Fibroblast of lung (primary cell): ENCODE data around the gene PRKCA. TPM values are rescaled to one million over a fixed set of nuclear protein-coding genes. Genes with fewer than 3 reads are reported as not detected.

Experiments
- DNase-seq, 2 donors: peaks; one replicate each; pipeline versions ENCODE4 v3.0.0 to v3.0.0-alpha.2; 2010; ENCODE audit warnings: low read depth in 2 of 2
- H2AFZ ChIP-seq: 2 replicates; pipeline ENCODE4 v1.5.1; 2012; ENCODE audit warnings: low read length, control low read depth, inconsistent platforms
- H3K27ac ChIP-seq: 2 replicates; pipeline ENCODE4 v1.5.1; 2011; ENCODE audit warnings: low read length, control low read depth; ENCODE audit not compliant: insufficient read depth
- H3K27me3 ChIP-seq: 2 replicates; pipeline ENCODE4 v1.5.1; 2011; ENCODE audit warnings: mild to moderate bottlenecking, low read length; ENCODE audit not compliant: control insufficient read depth, insufficient read depth
- H3K36me3 ChIP-seq: 2 replicates; pipeline ENCODE4 v1.5.1; 2011; ENCODE audit warnings: low read length; ENCODE audit not compliant: control insufficient read depth, insufficient read depth
- H3K4me1 ChIP-seq: 2 replicates; pipeline ENCODE4 v1.5.1; 2011; ENCODE audit warnings: low read length; ENCODE audit not compliant: control insufficient read depth, insufficient read depth; ENCODE audit errors: extremely low read depth
- H3K4me2 ChIP-seq: 2 replicates; pipeline ENCODE4 v1.5.1; 2011; ENCODE audit warnings: low read length, control low read depth; ENCODE audit not compliant: insufficient read depth; ENCODE audit errors: extremely low read depth
- H3K4me3 ChIP-seq, 4 experiments: fragments of 200-600 bp in 1 of 4; sonication (generic) in 1 of 4; replicated peaks in 1 of 4; 2 replicates each; pipeline ENCODE4 v1.5.1; 2011 to 2016; ENCODE audit warnings: low read length in 4 of 4, low read depth in 3 of 4, mild to moderate bottlenecking in 3 of 4, control low read depth in 2 of 4, inconsistent platforms in 1 of 4, mixed read lengths in 1 of 4; ENCODE audit not compliant: insufficient read depth in 1 of 4; ENCODE audit errors: control extremely low read depth in 1 of 4
- H3K79me2 ChIP-seq: 2 replicates; pipeline ENCODE4 v1.5.1; 2012; ENCODE audit warnings: mild to moderate bottlenecking, low read length, inconsistent platforms; ENCODE audit not compliant: control insufficient read depth, insufficient read depth
- H3K9ac ChIP-seq: 2 replicates; pipeline ENCODE4 v1.5.1; 2011; ENCODE audit warnings: mild to moderate bottlenecking, low read length, control low read depth; ENCODE audit not compliant: insufficient read depth
- H3K9me3 ChIP-seq: 2 replicates; pipeline ENCODE4 v1.5.1; 2012; ENCODE audit warnings: low read depth, low read length; ENCODE audit not compliant: control insufficient read depth, insufficient read depth
- H4K20me1 ChIP-seq: 2 replicates; pipeline ENCODE4 v1.5.1; 2011; ENCODE audit warnings: low read length; ENCODE audit not compliant: control insufficient read depth, insufficient read depth; ENCODE audit errors: extremely low read depth
- EZH2 ChIP-seq: IDR thresholded peaks from 2 replicates; pipeline ENCODE4 v1.5.1; 2012; ENCODE audit warnings: low read length, control low read depth, mild to moderate bottlenecking; ENCODE audit errors: missing control alignments
- polyA plus RNA-seq, 2 donors: library from polyadenylated mRNA; depleted of rRNA in 1 of 2; stranded (reverse) in 1 of 2; unstranded in 1 of 2; fragments of >200 nt; gene quantifications; 2 replicates each; pipeline ENCODE4 v1.2.1, GENCODE V29; 2011 to 2012; ENCODE audit warnings: missing spikeins in 1 of 2
- total RNA-seq: library from RNA; depleted of rRNA; stranded (reverse); fragments of >200 nt; gene quantifications from 2 replicates; pipeline ENCODE4 v1.2.1, GENCODE V29; 2014
- TF ChIP-seq, protein P1 (sequence below), 2 donors: IDR thresholded peaks in 1 of 2; conservative IDR thresholded peaks in 1 of 2; 1 replicate in 1 of 2; 2 replicates in 1 of 2; pipeline ENCODE4 v1.5.1; 2011 to 2012; ENCODE audit warnings: low read length in 2 of 2, control low read depth in 1 of 2, inconsistent platforms in 1 of 2, low read depth in 1 of 2, mild to moderate bottlenecking in 1 of 2

Gene PRKCA
- total and polyA plus RNA-seq, 2 donors (not counting 1 experiment from before 2014, with no cell fraction given), result 34.0 to 74.2 TPM

DNA sequence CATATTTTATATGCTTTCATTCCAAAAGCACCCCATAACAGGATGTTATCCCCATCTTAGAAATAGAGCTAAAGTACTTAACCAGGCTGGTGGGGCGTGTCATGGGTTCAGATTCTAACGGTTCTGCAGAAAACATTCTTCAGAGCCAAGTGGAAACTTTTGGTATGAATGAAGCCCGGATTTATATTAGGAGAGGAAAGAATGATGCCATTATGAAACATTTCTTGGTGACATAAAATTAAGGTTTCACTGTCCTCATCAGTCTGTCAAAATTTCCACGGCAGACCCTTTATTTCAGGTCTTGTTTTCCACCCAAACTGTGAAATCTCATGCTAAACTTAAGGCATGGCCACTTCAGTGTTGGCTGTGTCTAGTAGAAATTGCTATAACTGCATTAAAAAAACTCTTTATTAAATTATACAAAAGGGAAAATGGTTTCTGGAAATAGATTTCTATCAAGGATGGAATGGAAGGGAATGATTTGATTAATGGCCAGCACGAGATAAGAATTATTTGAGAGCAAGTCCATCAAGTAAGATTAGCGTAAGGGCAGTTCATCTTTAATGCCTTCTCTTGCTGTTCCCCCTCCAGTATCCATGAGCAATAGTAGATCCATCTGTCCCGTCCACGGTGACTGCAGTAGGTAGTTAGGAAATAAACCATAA, 11.7 kb downstream of the PRKCA start:
- Histone ChIP-seq H3K4me3 (no peak overlapping the region), H3K9ac (no peak overlapping the region), H3K79me2 (peaks cover 82% of the 10 kb centered on the region), H3K27ac (no peak overlapping the region), H2AFZ (no peak overlapping the region), H3K4me2 (no peak overlapping the region), H4K20me1 (no peaks in the 10 kb centered on the region), H3K36me3 (no peaks in the 10 kb centered on the region), H3K27me3 (no peaks in the 10 kb centered on the region), H3K9me3 (no peaks in the 10 kb centered on the region), H3K4me1 (peaks cover 10% of the 10 kb centered on the region)
- DNase-seq, result no peak
- TF ChIP-seq, protein P1, sequence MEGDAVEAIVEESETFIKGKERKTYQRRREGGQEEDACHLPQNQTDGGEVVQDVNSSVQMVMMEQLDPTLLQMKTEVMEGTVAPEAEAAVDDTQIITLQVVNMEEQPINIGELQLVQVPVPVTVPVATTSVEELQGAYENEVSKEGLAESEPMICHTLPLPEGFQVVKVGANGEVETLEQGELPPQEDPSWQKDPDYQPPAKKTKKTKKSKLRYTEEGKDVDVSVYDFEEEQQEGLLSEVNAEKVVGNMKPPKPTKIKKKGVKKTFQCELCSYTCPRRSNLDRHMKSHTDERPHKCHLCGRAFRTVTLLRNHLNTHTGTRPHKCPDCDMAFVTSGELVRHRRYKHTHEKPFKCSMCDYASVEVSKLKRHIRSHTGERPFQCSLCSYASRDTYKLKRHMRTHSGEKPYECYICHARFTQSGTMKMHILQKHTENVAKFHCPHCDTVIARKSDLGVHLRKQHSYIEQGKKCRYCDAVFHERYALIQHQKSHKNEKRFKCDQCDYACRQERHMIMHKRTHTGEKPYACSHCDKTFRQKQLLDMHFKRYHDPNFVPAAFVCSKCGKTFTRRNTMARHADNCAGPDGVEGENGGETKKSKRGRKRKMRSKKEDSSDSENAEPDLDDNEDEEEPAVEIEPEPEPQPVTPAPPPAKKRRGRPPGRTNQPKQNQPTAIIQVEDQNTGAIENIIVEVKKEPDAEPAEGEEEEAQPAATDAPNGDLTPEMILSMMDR (conservative IDR thresholded peaks at IDR 0.05 in 1 of 2, IDR thresholded peaks at IDR 0.05 in 1 of 2; ENCODE audit: low read depth in 1 of 2, low read length in 2 of 2), result no peak
- TF ChIP-seq EZH2, result no peak

GRCh38 chr17:66317629-66318028, 15.2 kb downstream of the PRKCA start:
- H4K20me1 ChIP-seq, result no peaks in the 10 kb centered on the region
- H3K4me3 ChIP-seq, result no peak overlapping the region
- no peaks in the 10 kb centered on the region for H3K27me3 ChIP-seq
- peak overlapping the region; percentile 46 for H3K27ac ChIP-seq
- peaks cover 3% of the 10 kb centered on the region for H3K9me3 ChIP-seq
- no peaks in the 10 kb centered on the region for H3K36me3 ChIP-seq
- peak overlapping the region; percentile 67 for H3K4me2 ChIP-seq
- TF ChIP-seq, protein P1 (conservative IDR thresholded peaks at IDR 0.05 in 1 of 2, IDR thresholded peaks at IDR 0.05 in 1 of 2; ENCODE audit: low read depth in 1 of 2, low read length in 2 of 2), result no peak
- TF ChIP-seq EZH2, result no peak
- no peak overlapping the region for H2AFZ ChIP-seq
- peak in 1 of 2 donors; percentile 40 for DNase-seq
- H3K9ac ChIP-seq, result no peak overlapping the region
- peaks cover 87% of the 10 kb centered on the region for H3K79me2 ChIP-seq
- peaks cover 10% of the 10 kb centered on the region for H3K4me1 ChIP-seq

- Histone ChIP-seq H3K27ac (no peak overlapping the region), H2AFZ (no peak overlapping the region), H3K36me3 (no peaks in the 10 kb centered on the region), H3K79me2 (peaks cover 86% of the 10 kb centered on the region), H3K4me3 (no peak overlapping the region), H3K4me2 (no peak overlapping the region), H3K4me1 (peaks cover 10% of the 10 kb centered on the region), H3K27me3 (no peaks in the 10 kb centered on the region), H3K9me3 (peaks cover 3% of the 10 kb centered on the region), H4K20me1 (no peaks in the 10 kb centered on the region), H3K9ac (no peak overlapping the region)
- no peak for DNase-seq
- no peak for TF ChIP-seq EZH2
- TF ChIP-seq, protein P1 (conservative IDR thresholded peaks at IDR 0.05 in 1 of 2, IDR thresholded peaks at IDR 0.05 in 1 of 2; ENCODE audit: low read depth in 1 of 2, low read length in 2 of 2), result no peak
Observed at GRCh38 chr17:66319226-66319625, 16.8 kb downstream of the PRKCA start.
